ENCODE results near the gene DENND1A.

- TF ChIP-seq, protein P1, sequence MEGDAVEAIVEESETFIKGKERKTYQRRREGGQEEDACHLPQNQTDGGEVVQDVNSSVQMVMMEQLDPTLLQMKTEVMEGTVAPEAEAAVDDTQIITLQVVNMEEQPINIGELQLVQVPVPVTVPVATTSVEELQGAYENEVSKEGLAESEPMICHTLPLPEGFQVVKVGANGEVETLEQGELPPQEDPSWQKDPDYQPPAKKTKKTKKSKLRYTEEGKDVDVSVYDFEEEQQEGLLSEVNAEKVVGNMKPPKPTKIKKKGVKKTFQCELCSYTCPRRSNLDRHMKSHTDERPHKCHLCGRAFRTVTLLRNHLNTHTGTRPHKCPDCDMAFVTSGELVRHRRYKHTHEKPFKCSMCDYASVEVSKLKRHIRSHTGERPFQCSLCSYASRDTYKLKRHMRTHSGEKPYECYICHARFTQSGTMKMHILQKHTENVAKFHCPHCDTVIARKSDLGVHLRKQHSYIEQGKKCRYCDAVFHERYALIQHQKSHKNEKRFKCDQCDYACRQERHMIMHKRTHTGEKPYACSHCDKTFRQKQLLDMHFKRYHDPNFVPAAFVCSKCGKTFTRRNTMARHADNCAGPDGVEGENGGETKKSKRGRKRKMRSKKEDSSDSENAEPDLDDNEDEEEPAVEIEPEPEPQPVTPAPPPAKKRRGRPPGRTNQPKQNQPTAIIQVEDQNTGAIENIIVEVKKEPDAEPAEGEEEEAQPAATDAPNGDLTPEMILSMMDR (IDR thresholded peaks at IDR 0.05; ENCODE audit: insufficient read depth, low read depth, low read length) = no peak
- TF ChIP-seq EZH2 (IDR thresholded peaks at IDR 0.05; ENCODE audit: insufficient read depth, low read length) = no peak
Observed at GRCh38 chr9:123360161-123361085, 569.5 kb downstream of the DENND1A start.

Measured in astrocyte (in vitro differentiated cells and primary cell).